HepG2 (cell line): ENCODE data around the gene CADM4. TPM values are rescaled to one million over a fixed set of nuclear protein-coding genes. Genes with fewer than 3 reads are reported as not detected.

Experiments used
- ARNTL ChIP-seq: sonication (generic); formaldehyde crosslinking; IDR thresholded peaks from 2 replicates; pipeline ENCODE4 v1.4.0; 2020; ENCODE audit warnings: mild to moderate bottlenecking, missing genetic modification reagents
- GABPA ChIP-seq, 2 experiments: IDR thresholded peaks; 2 replicates each; pipeline ENCODE4 v1.6.1; 2011 to 2016; ENCODE audit warnings: low read depth in 2 of 2, low read length in 1 of 2, missing biosample characterization in 1 of 2, missing genetic modification characterization in 1 of 2
- GABPB1 ChIP-seq: IDR thresholded peaks from 2 replicates; pipeline ENCODE4 v1.6.1; 2016; ENCODE audit warnings: mild to moderate bottlenecking, missing genetic modification reagents, moderate library complexity, missing compliant biosample characterization
- HMG20A ChIP-seq: IDR thresholded peaks from 2 replicates; pipeline ENCODE4 v1.6.1; 2016; ENCODE audit warnings: borderline replicate concordance
- NFAT5 ChIP-seq: sonication (generic); formaldehyde crosslinking; IDR thresholded peaks from 2 replicates; pipeline ENCODE4 v1.4.0; 2020; ENCODE audit warnings: missing genetic modification reagents
- NR2C2 ChIP-seq: sonication (generic); formaldehyde crosslinking; IDR thresholded peaks from 2 replicates; pipeline ENCODE4 v1.4.0; 2020; ENCODE audit warnings: missing genetic modification reagents, mild to moderate bottlenecking, moderate library complexity, borderline replicate concordance
- RAD21 ChIP-seq: fragments of 450-650 bp; formaldehyde crosslinking; IDR thresholded peaks from 2 replicates; pipeline ENCODE4 v1.5.0; 2020; ENCODE audit warnings: mild to moderate bottlenecking
- TGIF2 ChIP-seq: IDR thresholded peaks from 2 replicates; pipeline ENCODE4 v1.6.1; 2016; ENCODE audit warnings: control low read depth, missing compliant biosample characterization
- ZBTB20 ChIP-seq: sonication (generic); formaldehyde crosslinking; IDR thresholded peaks from 2 replicates; pipeline ENCODE4 v1.8.1; 2023; ENCODE audit warnings: missing genetic modification reagents, low read depth, mild to moderate bottlenecking, borderline replicate concordance
- ZNF253 ChIP-seq: sonication (generic); formaldehyde crosslinking; IDR thresholded peaks from 2 replicates; pipeline ENCODE4 v1.8.0; 2022; ENCODE audit warnings: mild to moderate bottlenecking, missing genetic modification reagents, borderline replicate concordance
- ZNF432 ChIP-seq: sonication (generic); formaldehyde crosslinking; IDR thresholded peaks from 2 replicates; pipeline ENCODE4 v1.5.0; 2020; ENCODE audit warnings: missing genetic modification reagents, mild to moderate bottlenecking, borderline replicate concordance
- ZNF570 ChIP-seq: sonication (generic); formaldehyde crosslinking; IDR thresholded peaks from 2 replicates; pipeline ENCODE4 v1.4.0; 2020; ENCODE audit warnings: mild to moderate bottlenecking, missing genetic modification reagents, borderline replicate concordance
- ZNF710 ChIP-seq: sonication (generic); formaldehyde crosslinking; IDR thresholded peaks from 2 replicates; pipeline ENCODE4 v1.5.0; 2020; ENCODE audit warnings: mild to moderate bottlenecking, missing genetic modification reagents, borderline replicate concordance
- ZNF850 ChIP-seq: sonication (generic); formaldehyde crosslinking; conservative IDR thresholded peaks from 2 replicates; pipeline ENCODE4 v1.9.0; 2021; ENCODE audit warnings: mild to moderate bottlenecking, missing genetic modification reagents
- ZNF879 ChIP-seq: sonication (generic); formaldehyde crosslinking; IDR thresholded peaks from 2 replicates; pipeline ENCODE4 v1.8.1; 2023; ENCODE audit warnings: missing genetic modification reagents
- ZZZ3 ChIP-seq: sonication (generic); formaldehyde crosslinking; IDR thresholded peaks from 2 replicates; pipeline ENCODE4 v1.4.0; 2020; ENCODE audit warnings: missing genetic modification reagents, mild to moderate bottlenecking, borderline replicate concordance
- polyA plus RNA-seq, 8 experiments: library from polyadenylated mRNA; depleted of rRNA in 3 of 8; stranded (reverse) in 7 of 8; unstranded in 1 of 8; fragments of >200 nt; fragmentation: Illumina TruSeq in 4 of 8; extraction: Trizol in 4 of 8; gene quantifications; 2 replicates each; pipeline versions ENCODE4 v1.2.1 to v1.2.3, GENCODE V29; 2011 to 2016; ENCODE audit warnings: low read depth in 4 of 8, missing spikeins in 1 of 8, mixed read lengths in 1 of 8; ENCODE audit not compliant: insufficient read depth in 1 of 8
- total RNA-seq, 5 experiments: library from RNA; depleted of rRNA; stranded (reverse); fragments of >200 nt; fragmentation: Illumina TruSeq; extraction: Trizol; gene quantifications; 2 replicates each; pipeline ENCODE4 v1.2.3, GENCODE V29; 2016; ENCODE audit warnings: low read depth in 1 of 5
- TF ChIP-seq, protein P1 (sequence below): sonication (generic); formaldehyde crosslinking; IDR thresholded peaks from 2 replicates; pipeline ENCODE4 v1.5.0; 2020; ENCODE audit warnings: missing genetic modification reagents
- TF ChIP-seq, protein P2 (sequence below): sonication (generic); formaldehyde crosslinking; conservative IDR thresholded peaks from 2 replicates; pipeline ENCODE4 v1.4.0; 2020; ENCODE audit warnings: missing genetic modification reagents

Gene CADM4
- total and polyA plus RNA-seq, 2 of the 13 experiments (the other 11 are each of a cell fraction or from before 2014, with no cell fraction given) = 8.5 to 16.0 TPM

GRCh38 chr19:43619262-43620060, 20.2 kb downstream of the CADM4 start, which contains the start of gene ZNF428 (continued):
- TF ChIP-seq, protein P1, sequence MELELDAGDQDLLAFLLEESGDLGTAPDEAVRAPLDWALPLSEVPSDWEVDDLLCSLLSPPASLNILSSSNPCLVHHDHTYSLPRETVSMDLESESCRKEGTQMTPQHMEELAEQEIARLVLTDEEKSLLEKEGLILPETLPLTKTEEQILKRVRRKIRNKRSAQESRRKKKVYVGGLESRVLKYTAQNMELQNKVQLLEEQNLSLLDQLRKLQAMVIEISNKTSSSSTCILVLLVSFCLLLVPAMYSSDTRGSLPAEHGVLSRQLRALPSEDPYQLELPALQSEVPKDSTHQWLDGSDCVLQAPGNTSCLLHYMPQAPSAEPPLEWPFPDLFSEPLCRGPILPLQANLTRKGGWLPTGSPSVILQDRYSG (CRISPR knock-in tag) = no peak
- TF ChIP-seq ZNF432 (CRISPR knock-in tag) (no peak), HMG20A (no peak), ZBTB20 (peak; percentile 80; the same call in 1 of the 2 replicates), ARNTL (no peak; the same call in 1 of the 2 replicates), ZNF710 (CRISPR knock-in tag) (no peak), GABPA (IDR thresholded peaks at IDR 0.05; ENCODE audit: low read depth, low read length) (no peak), GABPA (CRISPR knock-in tag; IDR thresholded peaks at IDR 0.05; ENCODE audit: low read depth) (no peak; the same call in 1 of the 2 replicates), RAD21 (CRISPR knock-in tag) (peak; percentile 37; the same call in 1 of the 2 replicates), ZNF879 (CRISPR knock-in tag) (no peak), ZNF570 (peak; percentile 91; the same call in 1 of the 2 replicates), ZZZ3 (CRISPR knock-in tag) (peak; percentile 80; the same call in 1 of the 2 replicates), ZNF850 (CRISPR knock-in tag) (peak; percentile 83; the same call in 1 of the 2 replicates), GABPB1 (CRISPR knock-in tag) (peak; percentile 74; the same call in 1 of the 2 replicates), NR2C2 (CRISPR knock-in tag) (peak; percentile 69; the same call in 1 of the 2 replicates), ZNF253 (CRISPR knock-in tag) (no peak), NFAT5 (peak; percentile 54), TGIF2 (no peak)
- TF ChIP-seq, protein P2, sequence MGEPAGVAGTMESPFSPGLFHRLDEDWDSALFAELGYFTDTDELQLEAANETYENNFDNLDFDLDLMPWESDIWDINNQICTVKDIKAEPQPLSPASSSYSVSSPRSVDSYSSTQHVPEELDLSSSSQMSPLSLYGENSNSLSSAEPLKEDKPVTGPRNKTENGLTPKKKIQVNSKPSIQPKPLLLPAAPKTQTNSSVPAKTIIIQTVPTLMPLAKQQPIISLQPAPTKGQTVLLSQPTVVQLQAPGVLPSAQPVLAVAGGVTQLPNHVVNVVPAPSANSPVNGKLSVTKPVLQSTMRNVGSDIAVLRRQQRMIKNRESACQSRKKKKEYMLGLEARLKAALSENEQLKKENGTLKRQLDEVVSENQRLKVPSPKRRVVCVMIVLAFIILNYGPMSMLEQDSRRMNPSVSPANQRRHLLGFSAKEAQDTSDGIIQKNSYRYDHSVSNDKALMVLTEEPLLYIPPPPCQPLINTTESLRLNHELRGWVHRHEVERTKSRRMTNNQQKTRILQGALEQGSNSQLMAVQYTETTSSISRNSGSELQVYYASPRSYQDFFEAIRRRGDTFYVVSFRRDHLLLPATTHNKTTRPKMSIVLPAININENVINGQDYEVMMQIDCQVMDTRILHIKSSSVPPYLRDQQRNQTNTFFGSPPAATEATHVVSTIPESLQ (CRISPR knock-in tag) = no peak
